GM21367 (cell line): ENCODE results near the gene ZRANB1.

Experiments used
- ATAC-seq: cut with Tn5 transposase; IDR thresholded peaks from one replicate; pipeline ENCODE4 v1.9.1; 2021; ENCODE audit not compliant: unreplicated experiment

Gene ZRANB1

DNA sequence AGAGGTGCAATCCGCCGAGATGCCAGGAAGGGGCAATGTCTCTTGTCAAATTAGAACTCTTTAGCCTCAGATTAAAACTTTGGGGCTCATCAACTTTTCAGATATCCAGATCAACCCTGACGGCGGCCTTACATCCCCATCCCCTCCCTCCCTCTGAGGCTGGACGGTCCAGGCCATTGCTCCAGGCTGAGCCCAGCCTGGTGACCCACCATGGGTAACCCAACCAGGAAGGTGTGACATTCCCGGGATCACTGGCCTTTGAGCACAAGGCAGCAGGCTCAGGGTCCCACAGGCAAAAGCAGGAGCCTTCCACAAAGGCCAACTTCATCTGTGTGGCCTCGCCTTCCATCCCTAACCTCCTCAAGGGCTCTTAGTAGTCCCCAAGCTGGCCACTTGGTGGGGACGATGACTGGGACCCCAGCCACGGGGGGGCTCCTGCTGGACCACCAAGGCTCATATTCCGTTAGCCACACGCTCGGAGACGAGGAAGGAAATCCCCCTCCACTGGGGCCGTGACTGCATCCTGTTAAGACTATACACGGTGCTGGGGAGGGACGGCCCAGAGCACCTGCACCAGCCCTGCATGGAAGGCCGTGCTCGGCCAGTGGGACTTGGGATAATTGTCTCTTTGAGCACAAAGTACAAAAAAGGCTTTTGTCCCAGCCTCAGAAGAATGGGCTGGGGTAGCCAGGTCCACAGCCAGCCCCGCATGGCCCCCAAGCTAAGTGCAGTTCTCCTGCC is 62.8 kb downstream of the ZRANB1 start:
- ATAC-seq = no peak

DNA sequence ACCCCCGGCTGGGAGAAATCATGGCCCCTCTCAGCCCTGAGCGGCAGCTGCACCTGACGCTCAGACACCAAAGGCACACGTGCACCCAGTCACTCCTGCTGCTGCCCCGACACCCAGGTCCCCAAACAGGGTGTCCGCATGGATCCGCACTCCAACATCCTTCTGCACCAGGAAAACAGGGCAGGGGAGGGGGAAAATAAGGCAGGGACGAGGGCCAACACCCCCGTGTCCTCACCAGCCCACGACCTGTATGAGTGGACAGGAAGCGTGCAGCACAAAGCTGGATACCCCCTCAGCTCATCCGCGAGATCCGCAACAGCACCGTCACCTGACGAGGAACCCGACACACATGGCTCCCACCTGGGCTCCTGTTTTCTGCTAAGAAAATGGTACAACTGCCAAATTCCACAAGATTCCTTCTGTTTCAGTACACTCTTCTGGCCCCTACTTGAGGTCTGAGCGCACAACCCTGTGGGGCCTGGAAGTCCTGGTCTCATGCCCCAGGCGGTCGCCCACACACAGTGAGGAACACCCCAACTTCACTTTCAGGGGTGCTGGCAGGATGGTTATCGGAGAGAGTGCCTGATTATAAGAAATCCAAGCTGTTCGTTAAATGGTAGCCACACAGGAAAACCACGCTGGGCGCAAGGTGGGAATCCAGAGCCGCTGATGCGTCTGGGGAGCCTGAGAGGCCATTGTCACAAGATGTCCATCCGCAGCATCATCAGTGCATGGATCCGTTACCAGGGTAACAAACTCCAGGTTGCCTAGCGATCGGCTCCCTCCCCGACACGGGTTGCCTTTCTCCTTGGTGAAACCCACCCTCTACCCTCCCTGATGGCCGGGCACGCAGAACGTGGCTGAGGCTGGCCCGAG is 63.6 kb downstream of the ZRANB1 start:
- no peak for ATAC-seq

DNA sequence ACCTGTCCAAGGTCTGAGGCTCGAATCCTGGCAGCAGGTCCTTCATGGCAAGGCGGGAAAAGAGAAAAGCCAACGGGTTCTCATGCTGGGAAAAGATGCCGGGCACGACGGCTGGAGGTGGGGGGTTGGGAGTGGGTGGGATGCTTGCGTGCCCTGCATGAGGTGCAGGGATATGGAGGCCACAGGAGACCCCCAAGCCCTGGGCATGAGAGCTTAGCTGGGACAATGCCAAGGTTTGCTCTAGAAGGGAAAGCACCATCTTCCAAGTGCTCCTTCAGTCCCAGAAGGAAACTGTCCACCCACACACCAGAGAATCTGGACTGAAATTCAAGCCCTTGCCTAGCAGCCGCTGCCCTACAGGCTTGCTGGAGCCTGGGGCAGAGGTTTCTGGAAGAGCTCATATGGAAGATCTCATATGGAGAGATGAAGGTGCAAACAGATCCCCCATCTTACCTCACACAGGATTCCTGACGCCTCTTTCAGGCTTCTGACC is 64.3 kb downstream of the ZRANB1 start:
- ATAC-seq = no peak

DNA sequence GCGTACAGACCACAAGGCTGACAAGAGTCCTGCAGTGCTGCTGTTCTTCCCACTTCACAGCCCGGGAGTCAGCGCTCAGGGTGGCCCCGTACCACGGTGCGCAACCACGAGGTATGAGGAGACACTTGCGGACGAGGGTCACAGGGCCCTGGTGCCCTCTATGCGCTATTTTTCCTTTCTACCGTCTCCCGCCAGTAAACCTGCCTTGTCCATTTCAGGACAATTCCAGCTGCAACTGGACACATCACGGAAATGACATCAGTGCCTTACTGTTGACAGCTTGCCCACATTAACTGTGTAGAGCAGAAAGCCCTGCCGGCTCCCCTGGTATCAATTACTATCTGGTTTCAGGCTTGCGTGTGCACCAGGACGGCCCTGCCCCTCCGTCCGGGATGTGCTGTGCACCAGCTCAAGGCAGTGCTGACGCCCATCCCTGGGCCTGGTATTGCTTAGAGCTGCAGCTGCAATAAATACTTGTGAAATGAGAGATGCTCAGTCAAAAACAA is 65.1 kb downstream of the ZRANB1 start:
- ATAC-seq = no peak

DNA sequence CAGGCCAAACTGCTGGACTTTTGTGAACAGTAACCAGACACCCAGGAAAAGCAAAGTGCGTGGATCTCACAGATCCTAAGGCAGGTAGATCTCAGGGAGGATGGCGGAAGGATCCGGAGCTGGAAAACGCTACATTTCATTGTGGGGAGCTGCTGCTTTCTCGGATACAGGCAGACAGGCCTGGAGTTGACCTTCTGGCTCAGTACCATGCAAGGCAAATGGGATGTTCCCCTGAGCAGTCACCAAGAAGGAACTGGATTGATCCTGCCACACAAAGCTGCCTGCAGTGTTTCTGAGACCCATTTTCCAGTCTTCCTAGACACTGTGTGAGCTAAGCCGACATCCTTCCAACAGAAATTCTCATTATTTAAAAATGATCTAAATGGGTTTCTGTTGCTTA is 65.5 kb downstream of the ZRANB1 start:
- no peak for ATAC-seq

DNA sequence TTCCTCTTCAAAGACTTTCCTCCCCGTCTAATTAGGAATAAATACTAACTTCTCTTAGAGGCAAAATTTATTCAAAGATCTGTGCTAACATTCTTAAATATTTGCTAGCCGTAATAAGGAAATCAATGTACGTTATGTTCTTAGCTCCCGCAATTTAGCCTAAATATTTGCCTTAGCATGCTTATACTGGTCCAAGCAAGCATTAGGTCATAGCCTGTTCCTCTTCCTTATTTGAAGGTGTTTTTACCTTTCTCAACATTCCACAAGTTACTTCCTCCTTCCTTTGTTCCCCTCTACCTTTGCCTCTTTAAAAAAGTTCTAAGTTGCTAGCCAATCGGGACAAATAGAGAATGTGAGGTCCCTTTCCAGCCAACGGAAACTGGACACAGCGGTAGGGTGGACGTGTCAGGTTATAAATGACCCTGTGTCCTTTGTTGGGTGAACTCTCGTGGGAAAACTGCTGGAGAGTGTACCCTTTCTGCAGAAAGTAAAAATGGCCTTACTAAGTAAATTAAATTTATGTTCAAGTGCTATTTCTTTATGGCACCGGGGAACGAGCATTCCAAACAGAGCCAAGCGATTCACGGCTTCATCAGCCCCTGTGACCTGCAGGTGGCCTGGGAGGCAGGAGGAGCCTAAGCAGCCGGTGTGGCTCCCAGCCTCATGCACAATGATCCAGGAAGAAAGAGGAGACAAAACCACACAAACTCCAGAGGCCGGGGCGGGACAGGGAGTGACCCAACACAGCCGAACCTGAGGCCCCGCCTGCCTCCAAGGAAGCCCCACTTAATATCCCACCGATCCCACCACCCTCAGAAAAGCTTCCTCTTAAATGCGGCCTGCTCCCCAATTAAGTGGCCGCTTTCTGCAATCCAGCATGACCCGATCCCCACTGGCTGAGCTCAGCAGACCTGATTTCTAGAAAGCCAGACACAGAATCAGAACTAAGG is 67.0 kb downstream of the ZRANB1 start:
- no peak for ATAC-seq

DNA sequence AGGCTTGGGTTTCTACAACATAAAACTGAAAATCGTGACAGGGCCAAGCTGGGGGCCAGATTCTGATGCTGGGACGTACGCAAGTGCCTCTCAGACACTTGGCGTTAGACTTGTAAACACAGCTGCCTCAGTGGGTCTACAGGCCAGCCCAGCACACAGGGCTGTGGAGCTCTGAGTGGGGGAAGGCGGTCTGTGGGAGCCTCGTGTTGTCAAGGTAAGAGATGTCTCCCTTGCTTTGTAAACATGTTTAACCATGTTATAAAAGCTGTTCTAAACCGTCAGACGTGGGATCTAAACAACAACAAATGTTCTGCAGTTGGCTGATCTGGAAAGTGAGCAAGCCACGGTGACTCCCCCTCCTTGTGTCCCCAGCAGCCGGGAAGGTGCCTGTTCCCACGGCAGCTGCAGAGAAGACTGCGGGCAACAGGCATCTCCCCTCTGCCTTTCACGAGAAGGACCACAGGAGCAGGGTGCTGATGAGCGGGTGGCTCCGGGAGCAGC is 67.8 kb downstream of the ZRANB1 start:
- no peak for ATAC-seq

DNA sequence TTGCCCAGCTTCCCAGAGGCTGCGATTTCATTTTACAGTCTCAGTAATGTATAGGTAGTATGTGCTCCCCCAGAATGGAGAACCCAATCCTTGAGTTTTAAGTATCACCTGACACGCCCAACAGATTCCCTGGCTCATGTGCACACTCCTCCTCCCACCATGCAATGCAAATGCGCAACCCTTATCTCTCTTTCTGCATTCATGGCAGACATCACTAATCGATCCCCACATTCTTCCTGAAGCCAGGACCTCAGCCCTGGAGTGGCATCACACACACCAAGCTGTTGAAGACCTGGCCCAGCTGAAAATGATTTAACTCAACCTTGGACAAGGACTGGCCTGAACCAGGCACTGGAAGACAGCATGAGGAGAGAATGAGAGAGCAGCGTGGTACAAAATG is 68.4 kb downstream of the ZRANB1 start:
- ATAC-seq = no peak

DNA sequence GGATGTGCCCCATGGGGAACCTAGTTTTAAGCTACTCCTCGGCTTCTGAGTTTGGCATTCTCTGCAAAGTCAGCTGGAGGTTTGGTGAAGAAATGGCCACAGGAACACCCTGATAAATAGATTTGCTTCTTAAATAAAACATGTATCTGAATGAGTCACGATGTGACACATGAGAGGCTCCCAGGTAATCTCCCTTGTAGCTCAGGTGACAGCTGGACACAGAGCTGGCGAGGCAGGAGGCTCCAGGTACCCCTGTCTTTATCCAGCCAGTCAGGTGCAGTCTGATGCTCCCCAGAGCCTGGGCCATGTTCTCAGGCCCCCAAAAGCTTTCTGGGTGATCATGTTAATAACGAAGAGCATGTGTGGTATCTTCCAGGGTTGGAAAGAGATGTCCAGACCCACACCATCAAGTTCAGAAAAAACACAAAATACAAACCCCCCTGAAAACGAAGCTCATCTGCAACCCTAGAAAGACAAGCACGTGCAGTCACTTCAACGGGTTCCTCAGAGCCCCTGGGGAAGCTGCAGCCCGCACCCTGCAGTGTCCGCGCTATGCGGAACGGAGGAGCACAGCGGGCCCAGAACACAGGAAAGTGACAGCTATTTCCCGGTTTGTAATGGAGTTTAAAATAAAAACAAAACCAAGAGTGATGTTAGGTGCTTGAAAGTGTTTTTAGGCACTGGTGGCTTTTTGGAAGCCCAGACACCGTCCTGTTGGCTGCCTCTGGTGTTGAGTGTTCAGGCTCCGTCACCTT is 69.4 kb downstream of the ZRANB1 start:
- ATAC-seq = no peak

DNA sequence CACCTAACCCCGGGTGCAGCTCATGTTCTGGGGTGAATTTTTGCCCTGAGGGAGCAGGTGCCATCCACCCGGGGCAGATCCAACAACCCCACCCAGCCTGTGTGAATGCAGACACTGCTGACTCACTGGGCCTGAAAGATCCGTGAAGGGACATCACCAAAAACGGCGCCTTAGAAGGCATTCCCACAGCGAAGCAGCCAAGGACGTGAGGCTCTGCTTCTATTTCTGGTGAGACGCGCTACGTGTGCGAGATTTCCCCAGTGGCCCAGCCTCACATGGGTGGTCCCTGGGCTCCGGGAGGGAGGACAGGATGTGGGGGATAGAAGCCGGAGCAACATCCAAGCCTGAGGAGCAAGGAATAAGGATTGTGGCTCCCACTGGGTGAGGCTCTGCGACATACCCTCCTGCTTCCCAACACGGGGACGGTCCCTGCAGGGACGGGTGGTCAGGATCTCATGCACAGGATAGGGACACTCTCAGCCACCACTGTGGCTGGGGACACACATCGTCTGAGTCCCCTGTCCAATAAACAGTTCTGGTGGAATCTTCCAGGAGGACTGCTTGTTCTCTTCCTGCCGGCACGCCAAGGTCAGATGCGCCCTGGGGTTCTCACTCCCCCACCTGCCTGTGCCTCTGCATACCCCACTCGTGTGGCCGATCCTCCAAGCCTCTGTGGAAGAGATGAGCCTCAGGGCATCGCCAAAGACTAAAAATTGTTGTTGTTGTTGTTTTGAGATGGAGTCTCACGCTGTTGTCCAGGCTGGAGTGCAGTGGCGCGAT is 70.2 kb downstream of the ZRANB1 start:
- no peak for ATAC-seq

DNA sequence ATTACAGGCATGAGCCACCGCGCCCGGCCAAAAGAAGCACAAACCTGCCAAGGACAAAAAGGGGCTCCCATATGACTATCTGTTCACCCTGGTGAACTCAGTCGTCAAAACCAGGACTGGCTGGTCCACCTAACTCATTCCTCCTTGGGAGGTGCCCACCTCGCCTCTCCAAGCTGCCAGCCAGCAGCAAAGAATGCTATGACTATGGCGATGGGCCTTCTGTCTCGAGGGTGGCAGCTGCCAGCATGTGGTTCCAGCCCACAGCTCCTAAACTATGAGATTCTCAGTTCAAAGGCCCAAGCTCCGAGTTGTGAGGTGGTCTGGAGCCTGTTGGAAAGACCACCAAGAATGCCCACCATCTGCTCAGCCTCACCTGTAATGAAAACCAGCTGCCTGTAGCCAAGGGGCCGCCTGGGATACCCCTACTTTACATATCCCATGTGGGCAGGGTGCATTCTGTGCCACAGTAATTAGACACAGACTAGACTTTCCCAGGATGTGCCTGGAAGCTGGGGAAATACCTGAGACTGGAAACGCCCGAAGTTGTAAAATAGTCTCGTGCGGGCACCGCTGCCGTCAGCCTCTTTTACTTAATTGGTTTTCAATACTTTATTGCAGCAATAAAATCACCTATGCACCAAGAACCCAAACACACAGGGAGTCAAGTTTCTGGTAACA is 71.1 kb downstream of the ZRANB1 start:
- ATAC-seq = no peak

DNA sequence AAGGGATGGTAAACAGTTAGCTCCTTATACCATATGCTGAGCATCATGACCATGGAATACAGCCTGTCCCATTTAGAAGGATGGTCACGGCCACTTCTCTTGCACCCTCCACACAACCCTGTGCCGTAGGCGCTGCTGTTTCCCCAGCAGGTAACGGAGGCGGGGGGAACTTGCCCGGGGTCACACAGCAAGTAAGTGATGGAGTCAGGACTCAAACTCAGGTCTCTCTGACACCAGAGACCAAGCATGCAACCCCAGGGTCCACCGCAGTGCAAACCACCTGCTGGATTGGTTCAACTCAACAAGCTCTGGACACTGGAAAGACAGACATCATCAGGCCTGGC is 71.6 kb downstream of the ZRANB1 start:
- ATAC-seq = no peak

DNA sequence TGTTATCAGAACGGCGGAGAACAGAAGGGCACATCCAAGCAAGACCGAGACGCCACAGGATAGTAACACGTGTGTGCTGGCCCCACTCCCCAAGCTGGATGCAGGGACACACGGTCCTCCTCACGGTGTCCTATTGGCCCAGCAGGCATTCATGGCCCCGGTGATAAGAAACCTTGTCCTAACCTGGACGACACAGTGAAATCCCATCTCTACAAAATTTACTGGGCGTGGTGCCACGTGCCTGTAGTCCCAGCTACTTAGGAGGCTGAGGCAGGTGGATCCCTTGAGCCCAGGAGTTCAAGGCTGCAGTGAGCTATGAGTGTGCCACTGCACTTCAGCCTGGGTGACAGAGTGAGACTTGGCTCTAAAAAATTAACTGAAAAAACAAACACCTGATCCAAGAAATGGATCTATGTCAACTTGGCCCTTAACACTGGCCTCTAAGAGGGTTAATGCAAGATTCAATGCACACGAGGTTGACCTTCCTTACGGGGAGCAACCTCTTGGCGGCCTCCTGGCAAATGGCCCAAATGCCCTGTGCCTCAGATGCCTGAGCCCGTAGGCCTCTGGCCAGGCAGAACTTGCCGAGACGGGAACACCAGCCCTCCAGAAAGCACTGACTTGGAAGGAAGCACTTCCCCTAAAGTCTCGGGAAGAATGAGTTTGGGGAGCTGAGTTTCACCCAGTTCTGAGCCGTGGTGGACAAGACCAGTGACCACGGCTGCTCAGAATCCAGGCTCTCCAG is 72.3 kb downstream of the ZRANB1 start:
- ATAC-seq = no peak

DNA sequence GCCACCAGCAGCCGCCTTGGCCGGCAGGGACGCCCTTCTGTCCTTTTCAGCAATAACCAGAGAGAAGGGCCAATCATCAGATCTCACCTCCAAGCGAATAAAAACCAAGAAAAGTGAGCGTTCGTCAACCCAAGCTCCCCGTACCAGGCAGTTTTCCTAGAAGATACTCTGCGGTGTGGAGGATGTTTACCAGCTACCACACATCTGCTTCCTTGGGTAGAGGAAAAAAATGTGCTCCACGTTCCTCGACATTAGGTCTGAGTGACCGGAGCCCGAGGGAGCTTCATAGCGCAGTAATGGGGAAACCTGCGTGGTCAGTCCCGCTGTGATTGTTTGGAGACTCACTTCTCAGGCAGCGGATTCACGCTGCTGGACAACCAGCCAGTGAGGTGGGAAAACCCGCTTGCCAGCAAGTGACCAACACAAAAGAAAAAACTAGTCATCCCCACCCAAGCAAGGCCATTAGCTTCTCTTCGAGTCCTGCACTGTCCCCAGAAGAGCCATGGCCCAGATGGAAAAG is 73.0 kb downstream of the ZRANB1 start:
- no peak for ATAC-seq

DNA sequence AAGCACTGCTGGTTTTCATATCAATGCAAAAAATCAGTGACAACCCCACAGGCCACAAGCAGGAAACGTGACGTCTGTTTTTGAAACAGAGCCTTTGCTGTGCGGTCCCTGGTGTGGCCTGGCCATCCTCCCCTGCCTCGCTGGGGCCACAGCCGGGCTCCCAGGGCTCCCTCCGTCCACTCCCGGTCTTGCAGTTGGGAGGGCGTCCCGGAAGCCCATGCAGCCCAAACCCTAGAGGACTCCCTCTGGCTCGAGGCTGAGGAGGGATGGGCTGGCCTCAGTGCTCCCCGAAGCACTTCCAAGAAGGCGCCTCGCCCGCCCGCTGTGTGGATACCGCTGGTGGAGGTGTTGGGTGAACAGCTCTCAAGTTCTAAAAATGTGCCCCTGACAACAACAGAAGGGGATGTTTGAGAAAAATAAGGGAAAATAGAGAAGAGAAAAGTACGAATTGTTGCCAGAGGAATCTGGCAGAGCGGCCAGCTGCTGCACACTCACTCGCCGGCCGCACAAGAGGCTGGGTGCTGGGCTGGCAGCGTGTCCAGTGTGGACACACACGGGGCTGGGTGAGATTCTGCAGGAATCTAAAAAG is 73.5 kb downstream of the ZRANB1 start:
- no peak for ATAC-seq

DNA sequence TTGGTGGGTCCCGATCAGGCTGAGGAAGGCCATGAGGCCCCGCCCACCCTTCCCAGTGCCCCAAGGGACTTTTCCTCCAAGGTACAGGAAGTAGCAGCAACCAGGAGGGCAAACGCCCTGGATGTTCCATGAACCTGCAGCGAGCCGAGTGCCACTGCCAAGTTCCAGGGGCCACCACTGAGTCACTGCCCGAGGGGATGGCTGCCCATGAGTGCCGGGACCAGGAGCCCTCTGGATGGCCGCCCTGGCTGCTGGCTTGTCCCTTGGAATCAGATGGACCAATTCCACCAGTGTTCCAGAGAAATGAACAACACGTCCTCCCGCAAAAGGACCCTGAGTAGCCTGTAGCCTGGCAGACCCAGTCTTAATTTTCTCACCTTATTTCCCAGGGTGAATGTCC is 74.2 kb downstream of the ZRANB1 start:
- no peak for ATAC-seq

DNA sequence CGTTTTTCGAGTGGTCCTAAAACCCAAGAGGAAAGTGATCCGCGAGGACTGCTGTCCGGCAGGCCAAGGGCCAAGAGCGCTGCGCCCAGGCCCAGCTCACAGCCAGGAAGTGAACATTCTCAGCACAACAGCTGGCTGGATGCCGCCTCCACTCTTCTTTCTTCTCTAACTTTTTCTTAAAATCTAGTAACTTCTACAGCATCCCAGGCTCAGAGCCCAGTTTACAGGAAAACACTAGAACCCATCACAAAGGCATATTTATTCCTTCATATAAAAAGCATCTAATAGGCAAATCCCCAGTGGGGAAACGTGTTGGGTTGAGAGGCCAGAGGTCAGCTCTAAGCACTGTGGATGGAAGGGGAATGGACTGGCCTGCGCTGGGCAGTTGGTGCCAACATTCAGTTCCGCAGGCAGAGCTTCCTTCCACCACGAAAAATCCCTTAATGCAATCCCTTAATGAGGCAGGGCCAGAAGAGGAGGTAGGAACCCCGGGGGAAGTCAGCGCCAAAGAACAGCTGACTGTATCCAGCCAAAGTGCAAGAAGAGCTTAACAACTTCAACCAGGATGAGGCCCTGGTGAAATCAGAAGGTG is 74.8 kb downstream of the ZRANB1 start:
- ATAC-seq = no peak
